HG03175 (cell line): ENCODE data around the gene AKIRIN2.
A peak's percentile ranks its signal among the peaks of the same experiment; 100 is the strongest.
"Not testable (repeated sequence)": the region's sequence is repeated elsewhere in the genome, so short reads cannot be mapped to it uniquely, and the experiment has no call there.

Source experiments
- ATAC-seq: cut with Tn5 transposase; IDR thresholded peaks from one replicate; pipeline ENCODE4 v1.9.1; 2021; ENCODE audit warnings: mild to moderate bottlenecking, moderate library complexity; ENCODE audit not compliant: unreplicated experiment

Gene AKIRIN2

DNA sequence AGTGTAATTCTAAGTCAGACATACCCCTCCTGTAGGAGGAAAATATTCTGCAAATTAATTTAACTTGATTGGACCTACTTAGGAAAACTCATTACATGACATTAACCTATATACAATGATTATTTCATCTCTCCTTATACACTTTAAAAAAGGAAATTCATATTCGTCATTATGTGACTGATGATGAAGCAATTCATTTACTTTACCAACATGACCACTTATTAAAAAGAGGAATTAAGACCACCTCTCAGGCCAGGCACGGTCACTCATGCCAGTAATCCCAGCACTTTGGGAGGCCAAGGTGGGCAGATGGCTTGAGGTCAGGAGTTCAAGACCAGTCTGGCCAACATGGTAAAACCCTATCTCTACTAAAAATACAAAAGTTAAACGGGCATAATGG is 11.6 kb downstream of the AKIRIN2 start:
- ATAC-seq = no peak

DNA sequence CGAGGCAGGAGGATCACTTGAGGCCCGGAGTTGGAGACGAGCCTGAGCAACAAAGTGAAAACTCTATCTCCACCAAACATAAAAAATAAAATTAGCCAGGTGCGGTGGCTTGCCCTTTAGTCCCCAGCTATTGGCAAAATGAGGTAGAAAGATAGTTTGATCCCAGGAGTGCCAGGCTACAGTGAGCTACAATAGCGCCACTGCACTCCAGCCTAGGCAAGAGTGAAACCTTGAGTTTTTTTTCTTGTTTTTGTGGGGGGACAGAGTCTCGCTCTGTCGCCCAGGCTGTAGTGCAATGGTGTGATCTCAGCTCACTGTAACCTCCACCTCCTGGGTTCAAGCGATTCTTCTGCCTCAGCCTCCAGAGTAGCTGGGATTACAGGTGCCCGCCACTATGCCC is 14.1 kb downstream of the AKIRIN2 start:
- not testable (repeated sequence) for ATAC-seq

DNA sequence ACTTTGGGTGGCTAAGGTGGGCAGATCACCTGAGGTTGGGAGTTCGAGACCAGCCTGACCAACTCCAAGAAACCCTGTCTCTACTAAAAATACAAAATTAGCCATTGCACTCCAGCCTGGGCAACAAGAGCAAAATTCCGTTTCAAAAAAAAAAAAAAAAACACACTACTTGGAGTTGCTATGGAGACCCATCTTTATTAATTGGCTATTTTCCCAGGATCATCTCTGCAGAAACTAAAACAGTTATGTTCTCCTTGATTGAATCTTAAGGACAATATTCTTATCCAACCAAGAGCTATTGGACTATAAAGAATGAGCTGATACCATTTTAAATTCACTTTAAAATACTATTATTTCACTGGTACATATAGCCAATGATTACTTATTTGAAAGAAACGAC is 14.7 kb downstream of the AKIRIN2 start:
- ATAC-seq = no peak

DNA sequence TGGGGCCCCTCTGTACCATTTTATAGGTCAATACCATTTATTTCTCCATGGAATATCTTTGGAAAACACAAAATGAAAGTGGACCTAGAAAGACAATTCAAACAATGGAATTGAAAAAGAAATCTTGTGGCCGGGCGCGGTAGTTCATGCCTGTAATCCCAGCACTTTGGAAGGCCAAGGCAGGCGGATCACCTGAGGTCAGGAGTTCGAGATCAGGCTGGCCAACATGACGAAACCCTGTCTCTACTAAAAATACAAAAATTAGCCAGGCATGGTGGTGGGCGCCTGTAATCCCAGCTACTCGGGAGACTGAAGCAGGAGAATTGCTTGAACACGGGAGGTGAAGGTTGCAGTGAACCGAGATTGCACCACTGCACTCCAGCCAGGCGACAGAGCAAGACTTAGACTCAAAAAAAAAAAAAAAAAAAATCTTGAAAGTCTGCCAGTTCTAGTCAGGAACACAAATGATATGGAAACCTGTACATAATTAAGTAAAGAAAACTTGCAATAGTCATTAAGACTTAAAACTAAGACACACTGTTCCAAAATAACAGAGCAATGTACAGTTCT is 15.3 kb downstream of the AKIRIN2 start:
- ATAC-seq = not testable (repeated sequence)

DNA sequence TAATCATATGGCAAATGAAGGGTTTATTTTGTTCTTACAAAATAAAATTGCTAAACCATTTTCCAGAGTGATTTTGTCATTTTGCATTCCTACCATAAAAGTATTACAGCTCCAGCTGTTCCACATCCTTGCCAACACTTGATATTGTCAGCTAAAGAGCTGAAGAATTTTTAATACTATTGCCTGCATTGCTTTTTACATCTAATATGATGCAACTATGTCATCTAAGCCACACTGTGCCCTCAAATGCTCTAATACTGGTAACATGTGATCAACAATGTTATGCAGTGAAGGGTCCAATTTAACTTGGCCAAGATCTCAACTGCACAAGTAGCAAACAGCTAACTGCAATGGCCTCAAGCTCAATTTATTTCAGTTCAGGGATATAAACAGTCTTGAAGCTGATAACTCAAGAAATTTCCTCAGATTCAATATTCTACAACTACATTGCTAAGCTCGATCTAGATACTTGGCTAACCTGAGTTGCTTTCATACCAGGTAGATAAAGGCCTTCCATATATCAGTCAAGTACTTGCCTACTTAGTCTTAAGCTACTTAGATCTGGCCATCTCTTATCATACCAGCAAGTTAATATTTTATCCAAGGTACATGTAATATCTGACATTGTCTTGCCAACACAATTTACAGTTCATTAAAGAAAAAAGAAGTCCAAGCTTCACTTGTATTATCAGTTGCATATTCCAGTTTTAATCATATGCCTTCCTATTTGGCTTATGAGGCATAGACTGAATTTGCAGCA is 17.0 kb downstream of the AKIRIN2 start:
- no peak for ATAC-seq

DNA sequence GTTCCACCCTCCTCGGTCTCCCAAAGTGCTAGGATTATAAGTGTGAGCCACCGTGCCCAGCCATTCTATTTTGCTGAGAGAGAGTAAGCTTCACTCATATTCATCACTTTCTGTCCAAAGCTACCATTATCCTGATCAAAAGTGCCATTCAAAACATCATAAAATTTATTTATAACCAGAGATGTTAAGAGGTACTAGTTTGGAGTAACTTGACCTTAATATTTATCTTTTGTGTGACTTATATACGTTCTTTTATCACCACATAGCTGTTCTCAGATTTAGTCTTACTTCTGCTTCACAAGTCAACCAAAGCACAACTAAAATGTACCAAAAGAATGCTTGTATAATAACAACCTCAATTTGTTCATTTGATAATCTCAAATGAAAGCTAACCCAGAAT is 18.1 kb downstream of the AKIRIN2 start:
- ATAC-seq = no peak

DNA sequence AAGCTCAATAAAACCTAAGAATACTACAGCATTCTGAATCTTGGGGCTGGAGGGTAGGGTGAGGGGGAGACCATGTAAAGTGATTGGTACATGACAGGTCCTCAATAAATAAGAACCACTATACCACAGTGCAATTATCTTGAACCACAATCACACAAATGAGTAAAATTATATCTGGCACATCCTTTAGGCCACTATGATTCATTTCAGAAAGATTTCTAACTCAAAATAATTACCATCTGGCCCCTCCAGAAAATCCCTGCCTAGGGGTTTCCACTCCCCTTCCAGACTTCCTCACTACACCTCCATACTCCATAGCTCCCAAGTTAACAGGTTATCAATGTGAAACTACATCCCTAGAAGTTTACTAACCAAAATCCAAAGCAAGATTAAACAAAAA is 19.7 kb downstream of the AKIRIN2 start:
- ATAC-seq = peak; percentile 53

DNA sequence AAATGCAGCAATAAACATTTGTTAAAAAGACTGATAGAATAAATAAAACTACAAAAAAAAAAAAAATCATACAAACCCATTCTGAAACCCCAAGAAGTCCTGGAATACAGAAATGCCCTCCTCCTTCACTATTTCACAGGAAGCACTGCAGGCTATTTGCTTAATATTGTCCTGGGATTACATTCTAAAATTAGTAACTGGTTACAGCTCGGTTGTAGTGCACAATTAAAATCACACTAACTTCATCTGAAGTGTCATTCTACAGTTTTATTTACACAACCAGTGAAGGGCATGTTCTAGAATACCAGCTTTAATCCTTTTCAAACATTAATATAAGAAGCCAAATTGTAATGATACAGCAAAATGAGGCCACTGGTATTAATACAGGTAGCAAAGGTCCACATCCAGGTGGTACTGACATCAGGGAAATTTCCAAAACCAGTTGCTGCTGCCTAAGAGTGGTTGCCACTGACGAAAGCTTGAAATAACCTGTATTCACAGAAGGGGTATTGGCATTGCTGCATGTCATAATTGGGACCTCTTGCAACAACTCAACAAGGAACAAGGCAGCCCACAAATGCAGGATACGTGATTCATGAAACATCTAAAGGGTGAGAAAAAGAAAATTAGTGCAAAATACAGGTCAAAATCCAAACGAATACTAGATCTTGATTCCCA is 26.9 kb downstream of the AKIRIN2 start:
- no peak for ATAC-seq

DNA sequence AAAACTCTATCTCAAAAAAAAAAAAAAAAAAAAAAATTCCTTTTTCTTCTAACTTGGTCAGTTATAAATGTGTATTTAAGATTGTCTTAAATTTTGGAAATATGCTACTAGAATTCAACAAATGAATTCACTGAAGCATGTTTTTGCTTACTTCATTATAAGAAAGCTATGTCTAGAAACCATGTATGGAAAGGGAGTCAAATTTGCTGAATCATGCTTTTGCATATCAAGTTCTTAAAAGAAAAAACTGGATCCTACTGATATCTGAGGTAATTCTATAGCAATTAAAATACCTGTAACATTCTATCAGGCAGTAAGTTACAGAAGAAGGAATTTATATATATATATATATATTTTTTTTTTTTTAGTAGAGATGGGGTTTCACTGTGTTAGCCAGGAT is 27.7 kb downstream of the AKIRIN2 start:
- no peak for ATAC-seq

DNA sequence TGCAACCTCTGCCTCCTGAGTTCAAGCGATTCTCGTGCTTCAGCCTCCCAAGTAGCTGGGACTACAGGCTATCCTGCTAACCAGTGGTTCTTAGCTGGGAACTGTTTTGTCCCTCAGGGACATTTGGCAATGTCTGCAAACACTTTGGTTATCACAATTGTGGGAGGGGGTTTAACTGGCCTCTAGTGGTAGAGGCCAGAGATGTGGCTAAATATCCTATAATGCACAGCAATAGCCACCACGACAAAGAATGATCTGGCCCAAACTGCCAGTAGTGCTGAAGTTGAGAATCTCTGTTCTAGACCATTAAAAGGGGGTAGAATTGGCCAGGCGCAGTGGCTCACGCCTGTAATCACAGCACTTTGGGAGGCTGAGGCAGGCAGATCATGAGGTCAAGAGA is 28.8 kb downstream of the AKIRIN2 start:
- no peak for ATAC-seq

DNA sequence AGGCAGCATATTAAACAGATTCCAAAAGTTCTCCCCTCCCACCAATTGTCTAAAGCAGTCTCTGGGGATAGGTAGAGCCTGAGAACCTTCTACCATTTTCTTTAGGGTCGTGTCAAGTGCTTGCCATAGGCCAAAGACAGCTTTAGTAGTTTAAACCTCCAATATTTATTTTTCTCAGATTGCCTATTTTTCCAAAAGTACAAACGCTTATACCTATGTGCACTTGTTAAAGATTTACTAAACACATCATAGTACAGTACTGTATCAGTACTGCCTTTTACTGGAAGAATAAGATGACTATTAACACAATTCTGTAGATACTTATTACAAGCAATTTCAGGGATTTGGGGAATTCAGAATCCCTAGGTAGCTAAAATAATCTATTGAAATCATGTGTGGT is 29.4 kb downstream of the AKIRIN2 start:
- no peak for ATAC-seq

DNA sequence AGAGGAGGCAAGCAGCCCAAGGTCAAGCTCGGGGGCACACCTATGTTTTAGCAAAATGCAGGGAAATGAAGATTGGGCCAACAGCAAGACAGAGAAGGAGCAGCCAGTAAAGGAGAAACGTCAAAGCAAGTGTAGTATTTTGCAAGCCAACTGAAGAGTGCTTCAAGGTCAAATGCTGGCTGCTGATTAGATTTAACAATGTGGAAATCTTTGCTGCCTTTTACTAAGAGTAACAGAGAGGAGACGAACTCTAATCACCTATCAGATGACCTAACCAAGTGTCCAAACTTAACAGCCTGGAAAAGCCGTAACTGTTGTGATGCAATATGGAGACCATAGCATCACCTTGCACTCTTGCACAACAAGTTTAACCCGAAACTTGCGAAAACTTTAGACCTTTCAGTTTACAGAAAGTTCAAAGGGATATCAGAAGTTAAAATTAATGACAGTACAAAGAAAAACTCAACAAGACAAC is 30.4 kb downstream of the AKIRIN2 start:
- no peak for ATAC-seq

DNA sequence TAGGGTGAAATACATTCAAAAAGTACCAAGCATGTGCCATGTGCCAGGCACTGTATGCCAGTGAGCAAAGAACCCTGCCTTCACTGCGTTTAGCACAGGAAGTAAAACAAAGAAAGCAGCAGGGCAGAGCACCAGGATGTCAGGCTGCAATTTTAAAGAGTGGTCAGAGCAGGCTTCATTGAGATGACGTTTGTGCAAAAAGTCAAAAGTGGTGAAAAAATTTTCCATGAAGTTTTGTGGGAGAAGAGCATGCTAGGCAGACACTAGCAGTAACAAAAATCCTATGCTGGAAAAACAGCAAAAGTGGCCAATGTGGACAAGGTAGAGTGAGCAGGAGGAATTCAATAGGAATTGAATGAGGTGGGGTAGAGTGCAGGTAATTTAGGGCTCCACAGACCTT is 31.3 kb downstream of the AKIRIN2 start:
- ATAC-seq = no peak

DNA sequence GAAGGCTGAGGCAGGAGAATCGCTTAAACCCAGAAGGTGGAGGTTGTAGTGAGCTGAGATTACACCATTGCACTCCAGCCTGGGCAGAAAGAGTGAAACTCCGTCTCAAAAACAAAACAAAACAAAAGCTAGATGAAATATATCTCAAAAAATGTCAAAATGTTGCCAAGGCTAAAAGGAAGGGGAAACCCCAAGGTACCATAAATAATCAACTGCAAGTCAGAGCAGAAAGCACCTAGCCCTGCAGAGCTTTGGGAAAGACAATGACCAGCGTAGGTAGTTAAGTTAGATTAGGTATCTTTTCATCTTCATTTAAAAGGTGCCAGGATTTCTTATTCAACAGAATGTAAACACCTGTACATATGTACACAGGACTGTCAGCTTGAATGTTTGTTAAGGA is 33.0 kb downstream of the AKIRIN2 start:
- ATAC-seq = no peak

DNA sequence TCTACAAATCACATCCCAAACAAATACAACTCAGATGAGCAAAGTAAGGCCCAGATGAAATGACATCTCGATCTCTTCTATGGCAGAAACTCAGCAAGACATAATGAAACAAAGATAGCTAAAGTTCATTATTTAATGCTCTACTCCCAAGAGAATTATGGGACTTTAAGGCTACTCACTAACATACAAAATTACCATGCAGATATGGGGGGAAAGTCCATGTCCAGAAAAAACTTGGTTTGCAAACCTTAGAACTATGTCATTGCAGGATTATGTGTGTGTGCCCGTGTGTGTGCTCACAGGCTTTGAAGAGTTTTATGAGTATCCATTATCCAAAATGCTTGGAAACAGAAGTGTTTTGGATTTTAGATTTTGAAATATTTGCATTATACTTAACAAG is 34.0 kb downstream of the AKIRIN2 start:
- no peak for ATAC-seq

DNA sequence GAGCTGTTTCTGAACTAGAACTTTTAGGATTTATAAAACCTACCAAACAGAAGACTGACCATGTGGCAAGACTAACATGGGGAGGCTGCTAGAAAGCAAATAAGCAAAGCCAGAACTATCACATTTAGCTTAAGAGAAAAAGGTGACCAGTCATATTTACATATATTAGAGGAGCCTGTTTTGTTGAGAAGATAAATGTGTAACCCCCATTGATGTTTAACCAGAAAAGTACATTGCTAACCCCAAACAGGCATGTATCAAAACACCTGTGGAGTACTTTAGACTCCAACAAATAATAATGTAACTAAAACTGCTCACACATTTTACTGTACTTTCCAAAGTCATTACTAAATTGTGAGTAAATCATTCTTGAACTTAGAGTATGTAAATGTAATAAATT is 35.0 kb downstream of the AKIRIN2 start:
- no peak for ATAC-seq

DNA sequence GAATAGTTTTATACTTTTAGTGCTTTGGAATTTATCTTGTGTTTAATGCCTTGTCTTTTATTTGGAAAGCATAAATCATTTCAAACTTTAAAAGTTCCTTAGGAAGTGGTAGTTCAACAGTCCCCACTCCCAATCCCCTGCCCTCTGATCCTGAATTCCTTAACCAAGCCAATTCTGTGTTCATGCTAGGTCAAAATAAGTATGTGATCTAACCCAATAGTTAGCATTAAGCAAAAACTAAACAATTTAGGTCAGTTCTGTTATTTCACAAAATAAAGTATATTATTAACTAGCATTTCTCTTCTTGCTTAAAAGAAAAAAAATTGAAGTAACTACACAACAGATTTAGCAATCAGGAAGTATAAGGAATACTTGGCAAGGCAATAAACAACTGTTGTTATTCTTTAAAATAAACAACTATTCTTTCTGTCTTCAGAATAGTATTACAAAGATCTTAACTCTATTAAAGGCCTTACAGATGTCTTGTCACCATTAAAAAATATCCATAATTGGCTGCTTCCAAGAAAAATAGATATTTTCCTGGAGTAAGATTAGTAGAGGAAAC is 37.0 kb downstream of the AKIRIN2 start:
- ATAC-seq = no peak

DNA sequence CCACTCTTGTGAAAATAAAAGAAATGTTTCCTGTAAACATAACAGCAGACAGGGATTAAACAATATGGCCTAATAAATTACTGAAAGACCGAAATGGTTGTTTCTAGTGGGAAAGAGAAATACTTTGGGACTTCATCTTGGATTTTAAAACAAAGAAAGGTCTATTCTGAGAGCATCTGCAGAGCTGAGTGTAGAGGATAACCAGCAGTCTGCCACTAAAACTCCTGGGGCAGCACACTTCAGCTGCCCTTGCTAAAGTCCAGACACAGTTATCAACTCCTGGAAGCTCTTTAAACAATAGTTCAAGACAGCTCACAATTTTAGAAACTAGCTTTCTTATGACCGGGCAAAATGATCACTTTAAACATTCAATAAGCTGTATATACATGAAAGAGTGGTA is 38.6 kb downstream of the AKIRIN2 start:
- ATAC-seq = no peak

DNA sequence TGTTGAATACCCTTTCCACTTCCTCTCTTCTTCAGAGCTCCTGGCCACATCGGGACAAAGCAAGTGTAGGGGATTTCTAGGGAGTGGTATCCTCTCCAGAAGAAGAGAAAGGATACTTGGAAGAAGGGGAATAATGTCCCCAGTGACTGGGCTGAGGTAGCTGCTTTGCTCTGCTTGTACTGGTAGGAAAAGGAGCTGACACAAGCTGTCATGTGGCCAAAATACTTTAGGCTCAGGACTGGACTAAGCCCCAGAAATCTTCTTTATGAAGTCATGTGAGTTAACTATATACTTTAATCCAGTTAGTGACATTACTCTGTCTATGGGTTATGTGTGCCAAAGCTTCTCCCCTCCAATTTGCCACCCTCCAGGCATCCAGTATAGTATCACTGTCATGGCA is 40.5 kb downstream of the AKIRIN2 start:
- no peak for ATAC-seq

DNA sequence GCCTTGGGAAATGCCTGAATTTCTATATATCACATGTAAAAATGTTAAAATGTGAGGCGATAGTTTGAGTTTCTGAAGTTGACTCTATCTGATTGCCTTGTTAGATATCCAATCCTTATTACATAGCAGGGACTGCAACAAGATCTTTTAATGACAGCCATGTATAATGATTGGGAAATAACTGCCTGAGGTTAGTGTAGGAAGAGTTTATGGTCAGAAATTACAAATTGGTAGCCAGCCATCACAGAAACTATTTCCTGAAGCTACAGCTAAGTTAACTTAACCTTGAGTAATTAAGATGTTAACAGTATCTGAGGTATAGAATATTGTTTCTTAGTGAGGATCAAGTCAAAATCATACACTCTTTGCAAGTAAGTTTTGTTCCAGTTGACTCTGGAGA is 41.0 kb downstream of the AKIRIN2 start:
- no peak for ATAC-seq

DNA sequence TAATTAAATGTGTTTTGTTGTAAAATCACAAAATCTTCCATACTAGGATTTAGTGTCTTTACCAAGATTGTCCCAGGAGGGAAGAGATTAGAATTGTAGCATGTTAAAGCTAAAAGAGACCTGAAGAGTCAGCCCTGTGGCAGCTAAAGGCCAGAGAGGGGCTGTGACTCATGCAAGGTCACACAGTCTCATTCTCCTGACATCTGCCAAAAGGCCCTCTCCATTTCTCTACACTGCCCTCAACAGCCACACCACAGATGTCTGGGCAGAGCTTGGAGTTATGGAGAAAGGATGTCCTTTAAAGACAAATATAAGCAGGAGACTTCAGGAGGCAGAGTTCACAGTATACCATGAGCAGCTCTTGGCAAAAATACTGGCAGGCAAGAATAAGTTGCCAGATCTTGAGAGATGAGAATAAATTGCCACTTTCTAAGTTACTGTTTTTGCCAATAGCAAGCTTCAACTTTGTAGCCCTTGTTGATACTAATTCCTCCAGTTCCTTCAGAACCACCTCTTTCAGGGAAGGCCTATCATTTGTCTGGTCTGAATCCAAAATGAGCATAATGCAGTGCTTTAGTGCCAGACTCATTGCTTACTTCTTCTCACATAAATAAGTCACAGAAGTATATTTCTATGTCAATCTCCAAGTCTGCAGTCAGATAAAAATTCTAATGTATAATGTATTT is 41.7 kb downstream of the AKIRIN2 start:
- ATAC-seq = no peak
